CD14-positive monocyte (primary cell): ENCODE measurements around the gene TRNT1. TPM values are rescaled to one million over a fixed set of nuclear protein-coding genes. Genes with fewer than 3 reads are reported as not detected.

Experiments
- DNase-seq, 3 donors: peaks; one replicate each; pipeline ENCODE4 v3.0.0-alpha.2; 2011 to 2022
- H2AFZ ChIP-seq: 2 replicates; pipeline ENCODE4 v1.6.0; 2012; ENCODE audit warnings: mild to moderate bottlenecking, low read depth, low read length, inconsistent platforms; ENCODE audit not compliant: insufficient read depth, poor library complexity, severe bottlenecking
- H3K27ac ChIP-seq, 2 donors: 1 replicate in 1 of 2; 2 replicates in 1 of 2; pipeline ENCODE4 v1.5.1; 2012 to 2013; ENCODE audit warnings: low read length in 2 of 2, control low read depth in 1 of 2, inconsistent platforms in 1 of 2, low read depth in 1 of 2, mild to moderate bottlenecking in 1 of 2
- H3K27me3 ChIP-seq, 2 donors: one replicate each; pipeline versions ENCODE4 v1.6.0 to v1.6.1; 2011 to 2013; ENCODE audit warnings: low read length in 2 of 2; ENCODE audit not compliant: control insufficient read depth in 2 of 2, insufficient read depth in 2 of 2
- H3K36me3 ChIP-seq, 2 donors: replicated peaks in 1 of 2; 1 replicate in 1 of 2; 2 replicates in 1 of 2; pipeline versions ENCODE4 v1.5.1 to v1.6.1; 2012 to 2013; ENCODE audit warnings: low read length in 2 of 2, control low read depth in 1 of 2, inconsistent platforms in 1 of 2, mild to moderate bottlenecking in 1 of 2; ENCODE audit not compliant: insufficient read depth in 2 of 2, control insufficient read depth in 1 of 2
- H3K4me1 ChIP-seq, 2 donors: 1 replicate in 1 of 2; 2 replicates in 1 of 2; pipeline versions ENCODE4 v1.5.1 to v1.6.1; 2012 to 2013; ENCODE audit warnings: low read length in 2 of 2, control low read depth in 1 of 2, inconsistent platforms in 1 of 2, mild to moderate bottlenecking in 1 of 2, moderate library complexity in 1 of 2; ENCODE audit not compliant: insufficient read depth in 2 of 2, control insufficient read depth in 1 of 2
- H3K4me2 ChIP-seq: replicated peaks from 2 replicates; pipeline ENCODE3; 2012; ENCODE audit warnings: low read length, moderate library complexity, mild to moderate bottlenecking; ENCODE audit not compliant: poor library complexity, severe bottlenecking; ENCODE audit errors: extremely low read depth
- H3K4me3 ChIP-seq, 3 experiments: fragments of 200-600 bp in 1 of 3; sonication (generic) in 1 of 3; replicated peaks in 1 of 3; 1 replicate in 2 of 3; 2 replicates in 1 of 3; pipeline ENCODE4 v1.5.1; 2011 to 2013; ENCODE audit warnings: low read length in 3 of 3, mild to moderate bottlenecking in 3 of 3, control low read depth in 2 of 3, low read depth in 2 of 3, inconsistent platforms in 1 of 3, moderate library complexity in 1 of 3
- H3K79me2 ChIP-seq: 2 replicates; pipeline ENCODE4 v1.6.0; 2012; ENCODE audit warnings: mild to moderate bottlenecking, control low read depth, inconsistent platforms, low read length, moderate library complexity; ENCODE audit not compliant: insufficient read depth
- H3K9ac ChIP-seq: 2 replicates; pipeline ENCODE4 v1.6.0; 2017; ENCODE audit warnings: low read length, mild to moderate bottlenecking; ENCODE audit not compliant: insufficient read depth, poor library complexity, severe bottlenecking
- H3K9me3 ChIP-seq, 2 donors: replicated peaks in 1 of 2; 1 replicate in 1 of 2; 2 replicates in 1 of 2; pipeline versions ENCODE4 v1.5.1 to v1.6.1; 2012 to 2013; ENCODE audit warnings: low read length in 2 of 2, control low read depth in 1 of 2; ENCODE audit not compliant: control insufficient read depth in 1 of 2, insufficient read depth in 1 of 2
- H4K20me1 ChIP-seq: 2 replicates; pipeline ENCODE4 v1.6.0; 2012; ENCODE audit warnings: mild to moderate bottlenecking, low read length, control low read depth, moderate library complexity; ENCODE audit not compliant: insufficient read depth
- H3K27ac Mint-ChIP-seq, 7 donors: one replicate each; pipeline ENCODE4 v1.8.0; 2020; ENCODE audit warnings: mild to moderate bottlenecking in 7 of 7, mixed read lengths in 7 of 7, moderate library complexity in 6 of 7, inconsistent platforms in 2 of 7
- H3K27me3 Mint-ChIP-seq, 3 donors: one replicate each; pipeline ENCODE4 v1.8.0; 2021 to 2022; ENCODE audit warnings: low read depth in 3 of 3, mild to moderate bottlenecking in 3 of 3, mixed read lengths in 3 of 3, moderate library complexity in 3 of 3, inconsistent platforms in 1 of 3
- H3K36me3 Mint-ChIP-seq, 2 donors: one replicate each; pipeline ENCODE4 v1.8.0; 2020; ENCODE audit warnings: mixed read lengths in 2 of 2, inconsistent platforms in 1 of 2, mild to moderate bottlenecking in 1 of 2
- H3K4me1 Mint-ChIP-seq: one replicate; pipeline ENCODE4 v1.8.0; 2020; ENCODE audit warnings: mild to moderate bottlenecking, mixed read lengths
- H3K4me3 Mint-ChIP-seq, 2 donors: one replicate each; pipeline ENCODE4 v1.8.0; 2020; ENCODE audit warnings: mild to moderate bottlenecking in 2 of 2, mixed read lengths in 2 of 2, moderate library complexity in 1 of 2
- H3K9me3 Mint-ChIP-seq, 7 donors: one replicate each; pipeline ENCODE4 v1.8.0; 2020 to 2022; ENCODE audit warnings: mixed read lengths in 7 of 7, mild to moderate bottlenecking in 6 of 7, moderate library complexity in 6 of 7, inconsistent platforms in 2 of 7
- CTCF ChIP-seq: fragments of 200-600 bp; IDR thresholded peaks from one replicate; pipeline ENCODE4 v1.8.0; 2022; ENCODE audit warnings: antibody characterized with exemption, mild to moderate bottlenecking
- WGBS: methylation state at CpG from one replicate; pipeline ENCODE4 v1.1.5; 2013; ENCODE audit warnings: missing lambda C conversion rate; ENCODE audit not compliant: insufficient coverage; 5-methylcytosine and 5-hydroxymethylcytosine counted together
- intact Hi-C, 2 donors: fragments of 100-400 bp; cut with micrococcal nuclease; formaldehyde crosslinking; loops; one replicate each; pipeline versions ENCODE4 v1.15.0 to v1.15.1; 2023
- polyA plus RNA-seq, 3 donors: library from polyadenylated mRNA; depleted of rRNA in 1 of 3; unstranded in 2 of 3; stranded (reverse) in 1 of 3; fragments of 300-500 nt in 2 of 3; fragments of >200 nt in 1 of 3; fragmentation: Illumina TruSeq in 2 of 3; gene quantifications; 1 replicate in 2 of 3; 2 replicates in 1 of 3; pipeline ENCODE4 v1.2.3, GENCODE V29; 2012 to 2021

TRNT1 gene
- polyA plus RNA-seq, 3 donors = 4.4 to 15.8 (median 10.3) TPM

- Mint-ChIP-seq H3K27me3 (peaks cover 0 to 1% (median 0%) of the 10 kb centered on the region in 3 donors), H3K9me3 (no peaks in the 10 kb centered on the region), H3K4me3 (no peak overlapping the region), H3K36me3 (peaks cover 57 to 77% of the 10 kb centered on the region in 2 donors), H3K4me1 (peaks cover 5% of the 10 kb centered on the region), H3K27ac (no peak overlapping the region)
- Histone ChIP-seq H3K9ac (no peak overlapping the region), H3K27ac (no peak overlapping the region), H3K4me3 (no peak overlapping the region), H3K36me3 (peaks cover 52 to 92% of the 10 kb centered on the region in 2 donors), H3K4me2 (no peak overlapping the region), H4K20me1 (peaks cover 70% of the 10 kb centered on the region), H3K4me1 (no peaks in the 10 kb centered on the region), H2AFZ (no peak overlapping the region), H3K79me2 (peaks cover 53% of the 10 kb centered on the region), H3K9me3 (no peaks in the 10 kb centered on the region), H3K27me3 (no peaks in the 10 kb centered on the region)
- TF ChIP-seq CTCF = no peak
- 100% methylated on average over 2 of the region's 6 CpGs for WGBS
- no peak for DNase-seq
- intact Hi-C loops = no loop called here
Measured at GRCh38 chr3:3137526-3137925, 10.8 kb downstream of the TRNT1 start.

GRCh38 chr3:3141939-3142338, 15.2 kb downstream of the TRNT1 start:
- Histone ChIP-seq H3K4me1 (no peaks in the 10 kb centered on the region), H2AFZ (no peak overlapping the region), H3K9ac (no peak overlapping the region), H3K27ac (peak overlapping the region in 1 of 2 donors; percentile 29), H3K9me3 (no peaks in the 10 kb centered on the region), H3K27me3 (no peaks in the 10 kb centered on the region), H3K4me2 (no peak overlapping the region), H4K20me1 (peaks cover 39% of the 10 kb centered on the region), H3K36me3 (peaks cover 90 to 99% of the 10 kb centered on the region in 2 donors), H3K4me3 (no peak overlapping the region), H3K79me2 (peaks cover 15% of the 10 kb centered on the region)
- H3K9me3 Mint-ChIP-seq = no peaks in the 10 kb centered on the region
- H3K4me1 Mint-ChIP-seq = no peaks in the 10 kb centered on the region
- H3K36me3 Mint-ChIP-seq = peaks cover 85 to 92% of the 10 kb centered on the region in 2 donors
- no peak overlapping the region for H3K27ac Mint-ChIP-seq
- no peak for TF ChIP-seq CTCF
- no peaks in the 10 kb centered on the region for H3K27me3 Mint-ChIP-seq
- intact Hi-C loops = no loop called here
- no peak for DNase-seq
- no peak overlapping the region for H3K4me3 Mint-ChIP-seq
